ENCODE data around the gene ZMIZ2. TPM values are rescaled to one million over a fixed set of nuclear protein-coding genes. Genes with fewer than 3 reads are reported as not detected.

The ZMIZ2 gene
- total and polyA plus RNA-seq, 9 of the 15 experiments (the other 6 are each of a cell fraction or from before 2014, with no cell fraction given), result 0.13 to 40.3 (median 4.9) TPM

GRCh38 chr7:44796034-44796503 is 47.4 kb downstream of the ZMIZ2 start (continued):
- no peak for TF ChIP-seq SMC3 (conservative IDR thresholded peaks at IDR 0.05; ENCODE audit: insufficient read depth, low read depth, low read length)
- no peak for TF ChIP-seq MIER1 (IDR thresholded peaks at IDR 0.05; ENCODE audit: low read depth)
- peak; percentile 66 for TF ChIP-seq ETV1 (tag; conservative IDR thresholded peaks at IDR 0.05; ENCODE audit: low read depth)
- 0 out of 2 replicates have a peak, but pooled peaks have one; percentile 17 for TF ChIP-seq NR1H2 (CRISPR knock-in tag; IDR thresholded peaks at IDR 0.05)
- no peak for TF ChIP-seq CC2D1A (IDR thresholded peaks at IDR 0.05)
- TF ChIP-seq MAZ (CRISPR knock-in tag; conservative IDR thresholded peaks at IDR 0.05 in 1 of 2, IDR thresholded peaks at IDR 0.05 in 1 of 2), result peak; percentile 17 to 62; a peak in 2 of 4 replicates
- 0 out of 2 replicates have a peak, but pooled peaks have one; percentile 44 for TF ChIP-seq MTA1 (IDR thresholded peaks at IDR 0.05; ENCODE audit: borderline replicate concordance)
- peak; percentile 19; the same call in 1 of the 2 replicates for TF ChIP-seq NR3C1 (CRISPR knock-in tag; IDR thresholded peaks at IDR 0.05)
- TF ChIP-seq, protein P1, sequence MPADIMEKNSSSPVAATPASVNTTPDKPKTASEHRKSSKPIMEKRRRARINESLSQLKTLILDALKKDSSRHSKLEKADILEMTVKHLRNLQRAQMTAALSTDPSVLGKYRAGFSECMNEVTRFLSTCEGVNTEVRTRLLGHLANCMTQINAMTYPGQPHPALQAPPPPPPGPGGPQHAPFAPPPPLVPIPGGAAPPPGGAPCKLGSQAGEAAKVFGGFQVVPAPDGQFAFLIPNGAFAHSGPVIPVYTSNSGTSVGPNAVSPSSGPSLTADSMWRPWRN (IDR thresholded peaks at IDR 0.05; ENCODE audit: low read depth), result no peak
- 0 out of 2 replicates have a peak, but pooled peaks have one; percentile 15 for TF ChIP-seq SMARCA4 (IDR thresholded peaks at IDR 0.05)
- peak; percentile 34; the same call in 1 of the 2 replicates for TF ChIP-seq HNRNPL (IDR thresholded peaks at IDR 0.05; ENCODE audit: low read depth, low read length)
- TF ChIP-seq NUFIP1 (IDR thresholded peaks at IDR 0.05; ENCODE audit: partially characterized antibody), result no peak
- TF ChIP-seq ZNF695 (CRISPR knock-in tag; IDR thresholded peaks at IDR 0.05), result peak; percentile 67; the same call in 1 of the 2 replicates
- no peak for TF ChIP-seq NR4A1 (CRISPR knock-in tag; IDR thresholded peaks at IDR 0.05)
- no peak for TF ChIP-seq NR4A1 (tag; IDR thresholded peaks at IDR 0.05)
- TF ChIP-seq GATAD2A (IDR thresholded peaks at IDR 0.05), result 0 out of 2 replicates have a peak, but pooled peaks have one; percentile 24
- TF ChIP-seq CREB1 (IDR thresholded peaks at IDR 0.05), result no peak
- no peak for TF ChIP-seq CREB1 (CRISPR knock-in tag; IDR thresholded peaks at IDR 0.05)
- no peak for TF ChIP-seq L3MBTL2 (IDR thresholded peaks at IDR 0.05)
- TF ChIP-seq, protein P2, sequence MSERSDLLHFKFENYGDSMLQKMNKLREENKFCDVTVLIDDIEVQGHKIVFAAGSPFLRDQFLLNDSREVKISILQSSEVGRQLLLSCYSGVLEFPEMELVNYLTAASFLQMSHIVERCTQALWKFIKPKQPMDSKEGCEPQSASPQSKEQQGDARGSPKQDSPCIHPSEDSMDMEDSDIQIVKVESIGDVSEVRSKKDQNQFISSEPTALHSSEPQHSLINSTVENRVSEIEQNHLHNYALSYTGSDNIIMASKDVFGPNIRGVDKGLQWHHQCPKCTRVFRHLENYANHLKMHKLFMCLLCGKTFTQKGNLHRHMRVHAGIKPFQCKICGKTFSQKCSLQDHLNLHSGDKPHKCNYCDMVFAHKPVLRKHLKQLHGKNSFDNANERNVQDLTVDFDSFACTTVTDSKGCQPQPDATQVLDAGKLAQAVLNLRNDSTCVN (CRISPR knock-in tag; IDR thresholded peaks at IDR 0.05), result 0 out of 2 replicates have a peak, but pooled peaks have one; percentile 24
- TF ChIP-seq ILK (tag; IDR thresholded peaks at IDR 0.05; ENCODE audit: borderline replicate concordance, low read depth), result no peak
- TF ChIP-seq ZNF121 (CRISPR knock-in tag; conservative IDR thresholded peaks at IDR 0.05), result peak; percentile 62
- TF ChIP-seq E2F5 (CRISPR knock-in tag; IDR thresholded peaks at IDR 0.05), result 0 out of 2 replicates have a peak, but pooled peaks have one; percentile 36
- TF ChIP-seq POLR2G (IDR thresholded peaks at IDR 0.05; ENCODE audit: low read depth, low read length), result no peak
- TF ChIP-seq SAP30 (IDR thresholded peaks at IDR 0.05; ENCODE audit: borderline replicate concordance, insufficient read depth, low read depth, low read length, poor library complexity, severe bottlenecking), result no peak
- TF ChIP-seq, protein P3, sequence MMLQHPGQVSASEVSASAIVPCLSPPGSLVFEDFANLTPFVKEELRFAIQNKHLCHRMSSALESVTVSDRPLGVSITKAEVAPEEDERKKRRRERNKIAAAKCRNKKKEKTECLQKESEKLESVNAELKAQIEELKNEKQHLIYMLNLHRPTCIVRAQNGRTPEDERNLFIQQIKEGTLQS (IDR thresholded peaks at IDR 0.05), result no peak
- TF ChIP-seq, protein P3 (CRISPR knock-in tag; conservative IDR thresholded peaks at IDR 0.05), result no peak
- peak; percentile 94 for TF ChIP-seq ADNP (tag; IDR thresholded peaks at IDR 0.05)
